HepG2 (cell line): ENCODE data around the gene ROBO2. TPM values are rescaled to one million over a fixed set of nuclear protein-coding genes. Genes with fewer than 3 reads are reported as not detected.

ENCODE experiments used
- ATAC-seq: fragments of 200-7000 bp; cut with Tn5 transposase; 3 replicates; pipeline ENCODE4 v1.9.1; 2020; ENCODE audit warnings: mild to moderate bottlenecking, moderate library complexity
- BruUV-seq: library from RNA; stranded (reverse); fragments of 400-500 nt; replicated peaks from 2 replicates; lab custom pipeline; 2021; lab: Mats Ljungman, UMichigan
- CTCF ChIA-PET: fragments of 300-600 bp; formaldehyde crosslinking; extraction: SDS; loops from one replicate; lab custom pipeline; 2021; ENCODE audit warnings: low total read pairs, inconsistent platforms, low intra/inter-chr PET ratio; lab: Yijun Ruan, JAX
- POLR2A ChIA-PET: fragments of 350-600 bp; sonication (Branson Sonifier 250); formaldehyde crosslinking; loops from one replicate; lab custom pipeline; 2020; ENCODE audit warnings: antibody characterized with exemption, inconsistent platforms; lab: Yijun Ruan, JAX
- DNase-seq: peaks from one replicate; pipeline ENCODE4 v3.0.0-alpha.2; 2015; ENCODE audit warnings: low spot score
- FAIRE-seq: peaks from 3 replicates; lab custom pipeline; 2011; peaks lifted over from hg19 to GRCh38; lab: Jason Lieb, UNC
- H2AFZ ChIP-seq: one replicate; pipeline ENCODE4 v1.6.1; 2011; ENCODE audit warnings: low read length, inconsistent platforms
- H3K27ac ChIP-seq: fragments of 300-600 bp; 3 replicates; pipeline ENCODE4 v1.8.0; 2011; ENCODE audit warnings: mixed run types, mild to moderate bottlenecking, mixed read lengths, low read length, inconsistent platforms; ENCODE audit not compliant: insufficient read depth; ENCODE audit errors: extremely low read length
- H3K27me3 ChIP-seq, 2 experiments: fragments of 200-600 bp in 1 of 2; 2 replicates in 1 of 2; 3 replicates in 1 of 2; pipeline versions ENCODE4 v1.6.0 to v1.8.0; 2011; ENCODE audit warnings: low read length in 2 of 2, mild to moderate bottlenecking in 2 of 2, moderate library complexity in 2 of 2, inconsistent platforms in 1 of 2; ENCODE audit not compliant: insufficient read depth in 2 of 2, control insufficient read depth in 1 of 2
- H3K36me3 ChIP-seq, 2 experiments: fragments of 200-600 bp in 1 of 2; replicated peaks in 1 of 2; 2 replicates in 1 of 2; 3 replicates in 1 of 2; pipeline versions ENCODE4 v1.5.1 to v1.8.0; 2011; ENCODE audit warnings: low read length in 2 of 2, inconsistent platforms in 1 of 2; ENCODE audit not compliant: insufficient read depth in 2 of 2, control insufficient read depth in 1 of 2
- H3K4me1 ChIP-seq: 2 replicates; pipeline ENCODE4 v1.5.1; 2012; ENCODE audit warnings: low read length, inconsistent platforms; ENCODE audit not compliant: insufficient read depth
- H3K4me2 ChIP-seq: 2 replicates; pipeline ENCODE4 v1.6.0; 2011; ENCODE audit warnings: low read depth, low read length, inconsistent platforms
- H3K4me3 ChIP-seq, 3 experiments: fragments of 200-600 bp in 1 of 3; sonication (generic), shearing (Covaris generic) in 1 of 3; replicated peaks in 1 of 3; 2 replicates each; pipeline ENCODE4 v1.5.1; 2011 to 2016; ENCODE audit warnings: low read length in 3 of 3, inconsistent platforms in 2 of 3, low read depth in 2 of 3, mild to moderate bottlenecking in 2 of 3, control low read depth in 1 of 3, mixed read lengths in 1 of 3; ENCODE audit not compliant: insufficient read depth in 1 of 3
- H3K79me2 ChIP-seq: one replicate; pipeline ENCODE4 v1.6.1; 2011; ENCODE audit warnings: low read length, inconsistent platforms; ENCODE audit not compliant: insufficient read depth
- H3K9ac ChIP-seq: 2 replicates; pipeline ENCODE4 v1.6.0; 2011; ENCODE audit warnings: mild to moderate bottlenecking, low read depth, low read length, inconsistent platforms; ENCODE audit not compliant: insufficient read depth
- H3K9me3 ChIP-seq: 2 replicates; pipeline ENCODE4 v1.5.1; 2012; ENCODE audit warnings: mild to moderate bottlenecking, low read length
- H4K20me1 ChIP-seq: 2 replicates; pipeline ENCODE4 v1.6.0; 2011; ENCODE audit warnings: inconsistent platforms, mild to moderate bottlenecking, low read length, moderate library complexity; ENCODE audit not compliant: insufficient read depth
- CEBPB ChIP-seq: IDR thresholded peaks from 2 replicates; pipeline ENCODE4 v1.6.1; 2011; ENCODE audit warnings: low read depth, low read length, improper control_type of control experiment, borderline replicate concordance
- FOXP1 ChIP-seq, 2 experiments: fragments of 450-650 bp in 1 of 2; IDR thresholded peaks; 2 replicates each; pipeline ENCODE4 v1.6.1; 2017 to 2018; ENCODE audit warnings: antibody characterized with exemption in 1 of 2
- MXI1 ChIP-seq: IDR thresholded peaks from 3 replicates; pipeline ENCODE4 v1.6.1; 2012; ENCODE audit warnings: low read depth, low read length, inconsistent platforms, borderline replicate concordance
- NRL ChIP-seq: sonication (generic); formaldehyde crosslinking; IDR thresholded peaks from 2 replicates; pipeline ENCODE4 v1.5.0; 2020; ENCODE audit warnings: missing genetic modification reagents, mild to moderate bottlenecking, moderate library complexity, borderline replicate concordance
- TEAD3 ChIP-seq: optimal IDR thresholded peaks from 2 replicates; pipeline ENCODE3; 2016; ENCODE audit warnings: borderline replicate concordance
- WGBS: methylation state at CpG from one replicate; pipeline ENCODE4 v1.1.6; 2017; ENCODE audit warnings: low lambda C conversion rate; 5-methylcytosine and 5-hydroxymethylcytosine counted together
- in situ Hi-C: cut with HindIII; loops from 2 replicates; pipeline ENCODE4 v1.10.0; 2017; ENCODE audit warnings: low pct_unique_long_range_greater_than_20kb; ENCODE audit not compliant: extremely low pct_ligation_motif_present
- intact Hi-C: fragments of 100-400 bp; cut with micrococcal nuclease; formaldehyde crosslinking; loops from one replicate; pipeline ENCODE4 v1.10.0; 2022; ENCODE audit not compliant: unreplicated experiment
- polyA plus RNA-seq, 8 experiments: library from polyadenylated mRNA; depleted of rRNA in 3 of 8; stranded (reverse) in 7 of 8; unstranded in 1 of 8; fragments of >200 nt; fragmentation: Illumina TruSeq in 4 of 8; extraction: Trizol in 4 of 8; gene quantifications; 2 replicates each; pipeline versions ENCODE4 v1.2.1 to v1.2.3, GENCODE V29; 2011 to 2016; ENCODE audit warnings: low read depth in 4 of 8, missing spikeins in 1 of 8, mixed read lengths in 1 of 8; ENCODE audit not compliant: insufficient read depth in 1 of 8
- total RNA-seq, 5 experiments: library from RNA; depleted of rRNA; stranded (reverse); fragments of >200 nt; fragmentation: Illumina TruSeq; extraction: Trizol; gene quantifications; 2 replicates each; pipeline ENCODE4 v1.2.3, GENCODE V29; 2016; ENCODE audit warnings: low read depth in 1 of 5
- TF ChIP-seq, protein P1 (sequence below): sonication (generic); formaldehyde crosslinking; IDR thresholded peaks from 2 replicates; pipeline ENCODE4 v1.4.0; 2020; ENCODE audit warnings: missing genetic modification reagents

Gene ROBO2
- total and polyA plus RNA-seq, 2 of the 13 experiments (the other 11 are each of a cell fraction or from before 2014, with no cell fraction given) = not detected

DNA sequence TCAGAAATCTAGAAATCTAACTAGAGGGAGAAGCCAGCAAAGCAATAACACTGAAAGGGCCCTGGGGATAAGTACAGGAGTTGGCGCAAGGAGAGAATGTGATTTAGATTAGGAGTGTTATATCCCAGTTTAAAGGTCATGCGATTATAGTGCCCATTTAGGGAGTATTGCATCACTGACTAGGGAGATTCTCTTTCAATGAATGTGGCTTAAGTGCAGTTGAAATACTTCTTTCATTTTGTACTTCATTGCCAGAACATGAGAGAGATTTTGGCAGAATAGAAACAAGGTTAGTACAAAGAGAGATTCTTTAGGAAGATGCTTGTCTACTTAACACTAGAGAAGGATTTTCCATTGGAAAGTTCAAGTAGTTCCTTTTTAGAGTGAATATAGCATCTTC lies 13.9 kb downstream of the ROBO2 start:
- FAIRE-seq (no peak), DNase-seq (no peak)
- CTCF ChIA-PET = no interaction called here
- H3K4me2 ChIP-seq = no peak overlapping the region
- no peaks in the 10 kb centered on the region for H3K79me2 ChIP-seq
- no peak overlapping the region for H3K27ac ChIP-seq
- H3K4me1 ChIP-seq = no peaks in the 10 kb centered on the region
- no TSS peak for BruUV-seq
- no peak overlapping the region for H3K4me3 ChIP-seq
- H3K9me3 ChIP-seq = no peaks in the 10 kb centered on the region
- no peaks in the 10 kb centered on the region for H3K27me3 ChIP-seq
- no peaks in the 10 kb centered on the region for H3K36me3 ChIP-seq
- 24% methylated on average over 2 of the region's 2 CpGs for WGBS
- H2AFZ ChIP-seq = no peak overlapping the region
- peak; percentile 49; the same call in 1 of the 2 replicates for TF ChIP-seq CEBPB
- TF ChIP-seq, protein P1, sequence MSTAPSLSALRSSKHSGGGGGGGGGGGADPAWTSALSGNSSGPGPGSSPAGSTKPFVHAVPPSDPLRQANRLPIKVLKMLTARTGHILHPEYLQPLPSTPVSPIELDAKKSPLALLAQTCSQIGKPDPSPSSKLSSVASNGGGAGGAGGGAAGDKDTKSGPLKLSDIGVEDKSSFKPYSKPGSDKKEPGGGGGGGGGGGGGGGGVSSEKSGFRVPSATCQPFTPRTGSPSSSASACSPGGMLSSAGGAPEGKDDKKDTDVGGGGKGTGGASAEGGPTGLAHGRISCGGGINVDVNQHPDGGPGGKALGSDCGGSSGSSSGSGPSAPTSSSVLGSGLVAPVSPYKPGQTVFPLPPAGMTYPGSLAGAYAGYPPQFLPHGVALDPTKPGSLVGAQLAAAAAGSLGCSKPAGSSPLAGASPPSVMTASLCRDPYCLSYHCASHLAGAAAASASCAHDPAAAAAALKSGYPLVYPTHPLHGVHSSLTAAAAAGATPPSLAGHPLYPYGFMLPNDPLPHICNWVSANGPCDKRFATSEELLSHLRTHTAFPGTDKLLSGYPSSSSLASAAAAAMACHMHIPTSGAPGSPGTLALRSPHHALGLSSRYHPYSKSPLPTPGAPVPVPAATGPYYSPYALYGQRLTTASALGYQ (CRISPR knock-in tag) = no peak
- TF ChIP-seq, all 625 proteins: peak for 1
- Histone ChIP-seq H3K9ac (no peak overlapping the region), H4K20me1 (no peaks in the 10 kb centered on the region)
- no peak for ATAC-seq
- intact Hi-C loops (no loop called here), in situ Hi-C loops (no loop called here)
- POLR2A ChIA-PET = no interaction called here

DNA sequence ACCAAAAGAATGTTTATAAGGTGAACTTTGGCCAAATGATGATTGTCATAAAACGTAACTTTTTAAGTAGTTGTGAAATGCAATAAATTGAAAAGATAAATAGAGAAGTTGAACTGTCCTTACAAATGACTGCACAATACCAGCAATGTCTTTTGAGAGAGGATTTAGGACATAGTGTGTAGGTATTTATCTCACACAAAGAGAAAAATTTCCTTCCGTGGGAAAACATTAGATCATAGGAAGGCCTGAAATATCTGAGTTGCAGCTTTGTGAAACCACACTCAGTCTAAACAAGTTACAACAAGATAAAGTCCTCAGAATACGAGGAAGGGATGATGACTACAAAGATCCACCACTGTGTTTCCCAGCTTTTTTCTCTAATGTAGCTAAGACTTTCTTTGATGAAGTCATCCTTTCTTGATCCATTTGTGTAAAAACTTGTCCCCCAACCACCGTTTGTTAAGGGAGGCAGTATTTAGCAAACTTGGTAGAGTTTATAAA lies 16.0 kb downstream of the ROBO2 start:
- POLR2A ChIA-PET = no interaction called here
- intact Hi-C loops (no loop called here), in situ Hi-C loops (no loop called here)
- no peaks in the 10 kb centered on the region for H3K9me3 ChIP-seq
- no peaks in the 10 kb centered on the region for H3K79me2 ChIP-seq
- no peaks in the 10 kb centered on the region for H4K20me1 ChIP-seq
- no peak overlapping the region for H3K9ac ChIP-seq
- H3K4me2 ChIP-seq = no peak overlapping the region
- H3K27ac ChIP-seq = no peak overlapping the region
- no peaks in the 10 kb centered on the region for H3K4me1 ChIP-seq
- ATAC-seq (no peak), FAIRE-seq (no peak), DNase-seq (no peak)
- H3K36me3 ChIP-seq = no peaks in the 10 kb centered on the region
- H3K27me3 ChIP-seq = no peaks in the 10 kb centered on the region
- no peak for TF ChIP-seq MXI1
- TF ChIP-seq TEAD3 (CRISPR knock-in tag) = no peak
- no peak for TF ChIP-seq FOXP1 (IDR thresholded peaks at IDR 0.05)
- no peak for TF ChIP-seq FOXP1 (CRISPR knock-in tag; IDR thresholded peaks at IDR 0.05)
- TF ChIP-seq NRL (CRISPR knock-in tag) = no peak
- H2AFZ ChIP-seq = no peak overlapping the region
- H3K4me3 ChIP-seq = no peak overlapping the region
- 11% methylated on average over 4 of the region's 4 CpGs for WGBS
- CTCF ChIA-PET = no interaction called here
- no TSS peak for BruUV-seq
